Measurements from ENCODE around the gene TUBB3. TPM values are rescaled to one million over a fixed set of nuclear protein-coding genes. Genes with fewer than 3 reads are reported as not detected.
"Not testable (repeated sequence)": the region's sequence is repeated elsewhere in the genome, so short reads cannot be mapped to it uniquely, and the experiment has no call there.

The TUBB3 gene
- polyA plus RNA-seq, 4 donors = 6.7 to 18.6 (median 9.8) TPM

DNA sequence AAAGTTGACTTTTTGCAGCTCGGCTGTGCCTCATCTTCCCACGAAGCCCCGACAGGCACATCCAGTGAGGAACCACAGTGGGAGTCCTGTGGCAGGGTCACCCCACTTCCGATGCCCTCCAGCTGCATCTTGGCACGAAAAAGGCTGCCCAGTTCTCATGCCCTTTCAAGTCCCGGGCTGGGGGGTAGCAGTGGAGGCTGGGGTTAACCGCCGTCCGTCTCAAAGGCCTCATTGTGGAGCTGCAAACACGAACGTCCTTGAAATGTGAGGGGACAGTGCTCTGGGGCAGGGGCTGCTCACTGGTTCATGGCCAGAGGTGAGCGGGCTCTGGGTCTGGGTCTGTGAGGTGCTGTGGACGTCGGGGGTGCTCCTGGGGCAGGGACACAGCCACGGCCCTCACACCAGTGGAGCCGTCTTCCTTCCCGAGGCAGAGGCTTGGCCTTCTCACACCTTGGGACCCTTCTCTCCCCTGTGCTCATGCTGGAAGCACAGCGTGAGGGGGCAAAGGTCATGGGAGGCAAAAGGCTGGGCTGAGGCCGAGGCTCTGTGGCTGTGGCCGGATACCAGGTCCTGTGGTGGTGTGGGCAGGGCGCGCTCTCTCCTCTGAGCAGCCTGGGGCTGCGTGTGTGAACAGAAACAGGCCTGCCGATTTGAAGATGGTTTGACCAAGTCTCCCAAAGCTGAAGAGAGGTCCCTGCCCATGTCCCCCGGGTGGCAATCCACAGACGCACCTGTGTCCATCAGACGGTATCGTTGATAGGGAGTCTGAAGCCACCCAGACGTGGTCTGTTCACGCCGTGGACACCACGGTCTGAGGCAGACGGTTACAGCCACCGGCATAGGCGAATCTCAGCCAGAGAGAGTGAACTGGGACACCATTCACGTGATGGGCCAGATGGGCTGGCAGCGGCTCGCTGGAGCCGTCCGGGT, 7.6 kb upstream of the TUBB3 start:
- no peak for DNase-seq (ENCODE audit: low read depth in 4 of 4, low spot score in 3 of 4)

DNA sequence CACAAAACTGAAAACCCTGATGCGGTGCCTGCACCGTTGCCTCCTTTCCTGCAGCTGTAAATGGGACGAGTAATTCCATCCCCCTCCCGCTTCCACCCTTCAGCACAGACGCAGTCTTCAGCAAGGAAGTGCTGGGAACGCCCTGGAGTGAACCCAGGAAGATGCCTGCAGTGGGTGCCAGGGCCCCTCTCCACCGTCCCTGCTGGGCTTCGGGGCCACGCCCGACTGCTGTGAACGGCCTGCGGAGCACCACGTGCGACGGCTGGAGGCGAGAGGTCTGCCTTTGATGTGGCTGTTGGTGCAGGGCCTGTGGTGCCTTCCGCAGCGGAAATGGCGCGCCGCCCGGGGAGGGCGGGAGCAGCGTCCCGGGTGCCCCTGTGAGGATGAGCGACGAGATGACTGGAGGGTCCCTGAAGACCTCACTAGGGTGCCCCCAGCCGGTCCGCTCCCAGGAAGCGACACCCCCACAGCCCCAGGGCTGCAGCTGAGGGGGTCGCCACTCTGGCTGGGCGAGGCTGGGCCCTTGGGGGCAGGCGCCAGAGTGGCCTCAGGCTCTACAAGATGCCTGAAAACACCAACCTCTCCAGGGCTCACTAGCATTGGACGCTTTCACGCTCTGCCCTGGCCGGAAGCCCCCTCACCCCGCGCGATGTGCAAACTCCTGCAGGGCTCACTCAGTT, 5.2 kb upstream of the TUBB3 start:
- no peak for DNase-seq (ENCODE audit: low read depth in 4 of 4, low spot score in 3 of 4)

- DNase-seq (ENCODE audit: low read depth in 4 of 4, low spot score in 3 of 4) = no peak
These were observed 4.4 kb upstream of the TUBB3 start, which contains the start of gene MC1R for GRCh38 chr16:89918453-89919347. MC1R (plus strand) TSS chr16:89918862; CDS start chr16:89919259, 397 bp downstream.

DNA sequence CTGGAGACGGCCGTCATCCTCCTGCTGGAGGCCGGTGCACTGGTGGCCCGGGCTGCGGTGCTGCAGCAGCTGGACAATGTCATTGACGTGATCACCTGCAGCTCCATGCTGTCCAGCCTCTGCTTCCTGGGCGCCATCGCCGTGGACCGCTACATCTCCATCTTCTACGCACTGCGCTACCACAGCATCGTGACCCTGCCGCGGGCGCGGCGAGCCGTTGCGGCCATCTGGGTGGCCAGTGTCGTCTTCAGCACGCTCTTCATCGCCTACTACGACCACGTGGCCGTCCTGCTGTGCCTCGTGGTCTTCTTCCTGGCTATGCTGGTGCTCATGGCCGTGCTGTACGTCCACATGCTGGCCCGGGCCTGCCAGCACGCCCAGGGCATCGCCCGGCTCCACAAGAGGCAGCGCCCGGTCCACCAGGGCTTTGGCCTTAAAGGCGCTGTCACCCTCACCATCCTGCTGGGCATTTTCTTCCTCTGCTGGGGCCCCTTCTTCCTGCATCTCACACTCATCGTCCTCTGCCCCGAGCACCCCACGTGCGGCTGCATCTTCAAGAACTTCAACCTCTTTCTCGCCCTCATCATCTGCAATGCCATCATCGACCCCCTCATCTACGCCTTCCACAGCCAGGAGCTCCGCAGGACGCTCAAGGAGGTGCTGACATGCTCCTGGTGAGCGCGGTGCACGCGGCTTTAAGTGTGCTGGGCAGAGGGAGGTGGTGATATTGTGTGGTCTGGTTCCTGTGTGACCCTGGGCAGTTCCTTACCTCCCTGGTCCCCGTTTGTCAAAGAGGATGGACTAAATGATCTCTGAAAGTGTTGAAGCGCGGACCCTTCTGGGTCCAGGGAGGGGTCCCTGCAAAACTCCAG, 3.4 kb upstream of the TUBB3 start:
- no peak for DNase-seq (ENCODE audit: low read depth in 4 of 4, low spot score in 3 of 4)

- no peak for DNase-seq (ENCODE audit: low read depth in 4 of 4, low spot score in 3 of 4)
These were observed 2.4 kb upstream of the TUBB3 start for GRCh38 chr16:89920723-89921122.

DNA sequence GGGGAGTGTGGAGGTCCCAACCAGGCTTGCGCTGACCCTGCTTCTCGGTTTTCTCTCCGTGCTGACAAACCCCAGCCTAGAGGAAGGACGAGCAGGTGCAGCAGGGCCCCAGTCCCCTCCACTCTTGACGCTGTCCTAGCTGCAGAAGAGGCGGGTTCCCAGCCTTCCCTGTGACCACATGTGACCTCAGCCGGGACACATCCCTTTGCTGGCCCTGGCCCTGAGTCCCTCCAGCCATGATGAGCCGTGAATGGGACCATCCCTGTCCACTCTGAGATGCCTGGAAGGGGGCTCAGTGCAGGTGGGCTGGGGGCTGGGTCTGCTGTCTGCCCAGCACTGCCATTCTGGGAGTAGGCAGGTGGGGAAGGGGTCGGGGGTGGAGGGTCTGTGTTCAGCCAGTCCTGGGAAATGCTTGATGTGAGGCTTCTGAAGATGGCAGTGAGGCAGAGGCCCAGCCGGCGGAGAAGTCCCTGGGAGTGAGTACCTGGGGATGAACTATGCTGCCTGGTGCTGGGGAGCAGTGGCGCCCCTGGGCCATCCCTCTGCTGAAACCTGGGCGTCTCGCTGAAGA, 1.9 kb upstream of the TUBB3 start:
- DNase-seq (ENCODE audit: low read depth in 4 of 4, low spot score in 3 of 4) = no peak

DNA sequence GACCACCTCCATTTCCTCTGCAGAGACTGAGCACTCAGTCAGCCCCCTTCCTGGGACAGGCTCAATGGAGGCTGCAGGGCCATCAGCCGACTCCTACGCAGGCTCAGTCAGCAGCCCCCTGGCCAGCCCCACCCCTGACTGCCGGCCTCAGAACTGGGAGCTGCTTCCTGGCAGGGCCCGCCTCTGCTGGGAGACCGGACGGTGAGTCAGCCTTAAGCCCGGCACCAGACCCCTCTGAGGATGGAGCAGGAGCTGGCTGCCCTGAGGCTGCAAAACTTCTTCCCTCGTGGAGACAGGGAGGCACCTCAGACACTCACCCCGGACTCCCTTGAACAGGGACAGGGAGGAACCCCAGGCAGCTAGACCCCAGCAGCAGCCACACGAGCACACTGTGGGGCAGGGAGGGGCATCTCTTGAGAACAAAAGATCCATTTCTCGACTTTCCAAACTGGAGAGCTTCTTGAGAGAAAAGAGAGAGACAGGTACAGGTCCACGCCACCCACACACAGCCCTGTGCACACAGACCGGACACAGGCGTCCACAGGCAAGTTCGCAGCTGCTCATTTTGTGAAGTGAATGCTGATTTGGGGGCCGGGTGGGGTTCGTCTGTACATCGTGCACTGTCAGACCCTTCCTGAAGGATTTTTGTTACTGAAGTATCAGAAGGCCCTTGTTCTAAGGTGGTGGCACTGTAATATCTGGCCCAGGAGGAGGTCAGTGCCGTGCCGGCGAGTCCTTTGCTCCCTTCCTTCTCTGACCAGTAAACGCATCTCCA, 1.3 kb upstream of the TUBB3 start:
- no peak for DNase-seq (ENCODE audit: low read depth in 4 of 4, low spot score in 3 of 4)

DNA sequence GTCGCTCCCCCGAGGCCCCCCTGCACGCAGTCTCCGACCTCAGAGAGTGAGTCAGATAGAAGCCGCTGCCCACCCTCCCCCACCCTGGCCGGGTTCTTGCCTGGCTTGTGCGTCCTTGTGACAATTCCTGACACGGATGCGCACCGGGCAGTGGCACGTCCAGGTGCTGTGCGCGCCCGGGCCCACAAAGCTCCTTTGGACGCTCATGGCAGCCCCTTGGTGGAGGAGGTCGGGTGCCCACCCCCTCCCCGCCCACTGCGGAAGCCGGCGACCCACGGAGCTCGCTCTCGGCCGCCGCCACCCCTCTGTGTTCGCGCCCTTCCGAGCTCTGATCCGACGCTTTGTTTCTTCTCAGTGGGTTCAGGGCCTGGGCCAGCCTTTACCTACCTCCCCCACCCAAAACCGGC, 662 bp upstream of the TUBB3 start:
- DNase-seq (ENCODE audit: low read depth in 4 of 4, low spot score in 3 of 4) = no peak

GRCh38 chr16:89923640-89924296, 626 bp downstream of the TUBB3 start:
- no peak for DNase-seq (ENCODE audit: low read depth in 4 of 4, low spot score in 3 of 4)

- DNase-seq (ENCODE audit: low read depth in 4 of 4, low spot score in 3 of 4) = no peak
These were observed 1.3 kb downstream of the TUBB3 start for GRCh38 chr16:89924297-89924924.

DNA sequence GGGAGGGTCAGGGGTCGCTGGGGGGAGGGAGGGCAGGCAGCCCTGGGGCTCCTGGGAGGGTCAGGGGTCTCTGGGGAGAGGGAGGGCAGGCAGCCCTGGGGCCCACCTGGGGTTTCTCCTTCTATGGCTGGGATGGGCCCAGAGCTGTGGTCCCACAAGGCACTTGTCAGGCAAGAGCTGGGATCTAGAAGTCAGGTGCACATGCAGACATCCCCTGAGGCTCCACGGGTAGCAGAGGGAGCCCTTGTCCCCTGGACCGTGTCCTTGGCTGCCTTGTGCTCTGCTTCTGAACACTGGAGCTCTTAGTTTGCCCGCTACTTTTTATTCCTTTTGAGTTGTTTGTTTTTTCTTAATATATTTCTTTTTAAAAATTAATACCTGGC, 1.8 kb downstream of the TUBB3 start:
- no peak for DNase-seq (ENCODE audit: low read depth in 4 of 4, low spot score in 3 of 4)

- DNase-seq (ENCODE audit: low read depth in 4 of 4, low spot score in 3 of 4) = no peak
These were observed 2.5 kb downstream of the TUBB3 start for GRCh38 chr16:89925596-89926079.

DNA sequence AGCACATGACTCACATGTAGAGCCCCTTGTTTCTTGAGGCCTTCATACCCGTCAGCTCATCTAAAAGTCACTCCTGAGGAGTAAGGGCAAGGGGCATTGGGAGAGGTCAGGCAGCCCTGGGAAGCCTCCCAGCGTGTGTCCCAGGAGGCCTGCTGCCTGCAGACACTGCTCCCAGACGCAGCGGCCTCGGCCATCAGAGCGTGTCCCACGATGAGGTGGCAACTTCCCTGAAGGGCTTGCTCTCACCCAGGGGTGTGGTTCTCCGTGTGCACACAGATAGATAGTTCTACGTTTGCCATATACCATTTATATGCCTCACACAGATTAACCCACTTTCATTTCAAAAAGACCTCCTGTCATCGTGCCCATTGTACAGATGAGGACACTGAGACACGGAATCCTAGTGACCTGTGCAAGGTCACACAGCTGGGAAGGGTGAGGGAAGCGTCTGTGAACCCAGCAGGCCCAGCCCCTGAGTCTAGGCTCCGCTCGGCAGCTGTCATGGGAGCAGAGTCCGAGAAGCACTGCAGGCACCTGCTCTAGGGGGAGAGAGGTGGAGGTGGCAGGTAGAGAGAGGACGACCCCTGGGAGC, 8.3 kb downstream of the TUBB3 start:
- DNase-seq (ENCODE audit: low read depth in 4 of 4, low spot score in 3 of 4) = no peak

GRCh38 chr16:89931964-89932363, 8.8 kb downstream of the TUBB3 start:
- DNase-seq (ENCODE audit: low read depth in 4 of 4, low spot score in 3 of 4) = no peak

DNA sequence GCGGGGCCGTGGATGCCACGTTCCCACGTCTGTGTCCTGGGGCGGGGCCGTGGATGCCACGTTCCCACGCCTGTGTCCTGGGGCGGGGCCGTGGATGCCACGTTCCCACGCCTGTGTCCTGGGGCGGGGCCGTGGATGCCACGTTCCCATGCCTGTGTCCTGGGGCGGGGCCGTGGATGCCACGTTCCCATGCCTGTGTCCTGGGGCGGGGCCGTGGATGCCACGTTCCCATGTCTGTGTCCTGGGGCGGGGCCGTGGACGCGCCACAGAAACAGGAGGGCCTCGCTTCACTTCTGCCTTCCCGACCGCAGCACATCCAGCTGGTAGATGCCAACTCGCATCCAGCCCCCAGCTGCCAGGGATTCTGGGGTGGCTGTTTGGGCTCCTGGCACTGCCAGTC, 10.9 kb downstream of the TUBB3 start:
- not testable (repeated sequence) for DNase-seq (ENCODE audit: low read depth in 4 of 4, low spot score in 3 of 4)

DNA sequence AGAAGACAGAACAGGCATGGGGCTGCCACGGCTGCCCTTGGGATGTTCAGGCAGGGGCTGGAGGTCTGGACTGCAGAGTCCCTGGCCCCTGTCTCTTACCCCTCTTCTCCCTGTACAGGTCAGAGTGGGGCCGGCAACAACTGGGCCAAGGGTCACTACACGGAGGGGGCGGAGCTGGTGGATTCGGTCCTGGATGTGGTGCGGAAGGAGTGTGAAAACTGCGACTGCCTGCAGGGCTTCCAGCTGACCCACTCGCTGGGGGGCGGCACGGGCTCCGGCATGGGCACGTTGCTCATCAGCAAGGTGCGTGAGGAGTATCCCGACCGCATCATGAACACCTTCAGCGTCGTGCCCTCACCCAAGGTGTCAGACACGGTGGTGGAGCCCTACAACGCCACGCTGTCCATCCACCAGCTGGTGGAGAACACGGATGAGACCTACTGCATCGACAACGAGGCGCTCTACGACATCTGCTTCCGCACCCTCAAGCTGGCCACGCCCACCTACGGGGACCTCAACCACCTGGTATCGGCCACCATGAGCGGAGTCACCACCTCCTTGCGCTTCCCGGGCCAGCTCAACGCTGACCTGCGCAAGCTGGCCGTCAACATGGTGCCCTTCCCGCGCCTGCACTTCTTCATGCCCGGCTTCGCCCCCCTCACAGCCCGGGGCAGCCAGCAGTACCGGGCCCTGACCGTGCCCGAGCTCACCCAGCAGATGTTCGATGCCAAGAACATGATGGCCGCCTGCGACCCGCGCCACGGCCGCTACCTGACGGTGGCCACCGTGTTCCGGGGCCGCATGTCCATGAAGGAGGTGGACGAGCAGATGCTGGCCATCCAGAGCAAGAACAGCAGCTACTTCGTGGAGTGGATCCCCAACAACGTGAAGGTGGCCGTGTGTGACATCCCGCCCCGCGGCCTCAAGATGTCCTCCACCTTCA, 11.7 kb downstream of the TUBB3 start:
- DNase-seq (ENCODE audit: low read depth in 4 of 4, low spot score in 3 of 4) = no peak
